Endothelial cell (in vitro differentiated cells): Measurements from ENCODE around the gene SGO2. TPM values are rescaled to one million over a fixed set of nuclear protein-coding genes. Genes with fewer than 3 reads are reported as not detected.

ENCODE experiments used
- DNase-seq: peaks from one replicate; pipeline ENCODE4 v3.0.0; 2021; ENCODE audit warnings: low spot score
- H3K27ac Mint-ChIP-seq: one replicate; pipeline ENCODE4 v1.8.0; 2021; ENCODE audit warnings: mixed read lengths, inconsistent platforms; ENCODE audit not compliant: unreplicated experiment
- H3K27me3 Mint-ChIP-seq: one replicate; pipeline ENCODE4 v1.8.0; 2021; ENCODE audit warnings: mild to moderate bottlenecking, moderate library complexity, mixed read lengths, inconsistent platforms; ENCODE audit not compliant: unreplicated experiment
- H3K36me3 Mint-ChIP-seq: one replicate; pipeline ENCODE4 v1.8.0; 2021; ENCODE audit warnings: mild to moderate bottlenecking, low read depth, mixed read lengths, inconsistent platforms; ENCODE audit not compliant: unreplicated experiment
- H3K4me1 Mint-ChIP-seq: one replicate; pipeline ENCODE4 v1.8.0; 2021; ENCODE audit warnings: mild to moderate bottlenecking, mixed read lengths, inconsistent platforms; ENCODE audit not compliant: unreplicated experiment
- H3K4me3 Mint-ChIP-seq: one replicate; pipeline ENCODE4 v1.8.0; 2021; ENCODE audit warnings: mild to moderate bottlenecking, mixed read lengths, inconsistent platforms; ENCODE audit not compliant: unreplicated experiment
- H3K9me3 Mint-ChIP-seq: one replicate; pipeline ENCODE4 v1.8.0; 2021; ENCODE audit warnings: mixed read lengths, inconsistent platforms; ENCODE audit not compliant: unreplicated experiment
- CTCF ChIP-seq: fragments of 200-600 bp; sonication (generic); IDR thresholded peaks from one replicate; pipeline ENCODE4 v1.5.0; 2021; ENCODE audit warnings: antibody characterized with exemption; ENCODE audit not compliant: unreplicated experiment
- total RNA-seq: library from RNA; stranded (reverse); fragmentation: NEBNext Ultra II Directional; extraction: Animal tissue kit (Norgen Biotek cat#: 25700); gene quantifications from one replicate; pipeline ENCODE4 v1.2.1, GENCODE V29; 2021; ENCODE audit not compliant: unreplicated experiment

SGO2 gene
- total RNA-seq, 1 donor from 2014 or later = 10.5 TPM

GRCh38 chr2:200498402-200499162 is 27.4 kb upstream of the SGO2 start:
- Mint-ChIP-seq H3K9me3 (no peaks in the 10 kb centered on the region), H3K27ac (no peak overlapping the region), H3K4me3 (no peak overlapping the region), H3K36me3 (peaks cover 4% of the 10 kb centered on the region), H3K27me3 (no peaks in the 10 kb centered on the region), H3K4me1 (no peaks in the 10 kb centered on the region)
- DNase-seq = no peak
- no peak for TF ChIP-seq CTCF

- H3K36me3 Mint-ChIP-seq = peaks cover 4% of the 10 kb centered on the region
- H3K27me3 Mint-ChIP-seq = no peaks in the 10 kb centered on the region
- H3K4me3 Mint-ChIP-seq = no peak overlapping the region
- no peaks in the 10 kb centered on the region for H3K9me3 Mint-ChIP-seq
- no peak overlapping the region for H3K27ac Mint-ChIP-seq
- no peaks in the 10 kb centered on the region for H3K4me1 Mint-ChIP-seq
- DNase-seq = no peak
- no peak for TF ChIP-seq CTCF
Measured at GRCh38 chr2:200502196-200502595, 23.8 kb upstream of the SGO2 start.

- TF ChIP-seq CTCF = no peak
- Mint-ChIP-seq H3K4me1 (peaks cover 10% of the 10 kb centered on the region), H3K27ac (no peak overlapping the region)
Measured at GRCh38 chr2:200506679-200507078, 19.3 kb upstream of the SGO2 start.

GRCh38 chr2:200507179-200507578 is 18.8 kb upstream of the SGO2 start:
- no peak for TF ChIP-seq CTCF
- Mint-ChIP-seq H3K4me3 (no peak overlapping the region), H3K9me3 (no peaks in the 10 kb centered on the region), H3K4me1 (peaks cover 10% of the 10 kb centered on the region), H3K27me3 (peaks cover 4% of the 10 kb centered on the region), H3K36me3 (peaks cover 3% of the 10 kb centered on the region), H3K27ac (no peak overlapping the region)
- no peak for DNase-seq

More at GRCh38 chr2:200506679-200507078, 19.3 kb upstream of the SGO2 start:
- DNase-seq = no peak
- H3K36me3 Mint-ChIP-seq = peaks cover 4% of the 10 kb centered on the region
- H3K27me3 Mint-ChIP-seq = peaks cover 4% of the 10 kb centered on the region
- no peaks in the 10 kb centered on the region for H3K9me3 Mint-ChIP-seq
- H3K4me3 Mint-ChIP-seq = no peak overlapping the region

GRCh38 chr2:200509235-200509611 is 16.8 kb upstream of the SGO2 start:
- no peaks in the 10 kb centered on the region for H3K36me3 Mint-ChIP-seq
- peak overlapping the region; percentile 90 for H3K4me3 Mint-ChIP-seq
- H3K27ac Mint-ChIP-seq = peak overlapping the region; percentile 67
- H3K27me3 Mint-ChIP-seq = peaks cover 4% of the 10 kb centered on the region
- no peaks in the 10 kb centered on the region for H3K9me3 Mint-ChIP-seq
- peaks cover 10% of the 10 kb centered on the region for H3K4me1 Mint-ChIP-seq
- TF ChIP-seq CTCF = no peak
- DNase-seq = no peak
